KG1 (cell line): ENCODE data around the gene GPC5.

ENCODE experiments used
- DNase-seq: peaks from one replicate; lab custom pipeline; 2025; lab: John Stamatoyannopoulos, UW

GPC5 gene

GRCh38 chr13:92362717-92363116 lies 964.3 kb downstream of the GPC5 start:
- DNase-seq: no peak

GRCh38 chr13:92365904-92366303 lies 967.5 kb downstream of the GPC5 start:
- DNase-seq: no peak

- DNase-seq: no peak
Observed at GRCh38 chr13:92377396-92377795, 979.0 kb downstream of the GPC5 start.

- DNase-seq: peak; percentile 43
Observed at GRCh38 chr13:92379371-92379770, 981.0 kb downstream of the GPC5 start.

GRCh38 chr13:92384410-92384809 lies 986.0 kb downstream of the GPC5 start:
- no peak for DNase-seq

- no peak for DNase-seq
Observed at GRCh38 chr13:92387245-92387644, 988.8 kb downstream of the GPC5 start.

- DNase-seq: no peak
Observed at GRCh38 chr13:92390217-92390616, 991.8 kb downstream of the GPC5 start.

- DNase-seq: no peak
Observed at GRCh38 chr13:92403606-92404005, 1005.2 kb downstream of the GPC5 start.

- no peak for DNase-seq
Observed at GRCh38 chr13:92407858-92408257, 1009.4 kb downstream of the GPC5 start.

GRCh38 chr13:92412481-92412880 lies 1014.1 kb downstream of the GPC5 start:
- DNase-seq: no peak

GRCh38 chr13:92412996-92413395 lies 1014.6 kb downstream of the GPC5 start:
- DNase-seq: no peak

- no peak for DNase-seq
Observed at GRCh38 chr13:92413452-92413851, 1015.0 kb downstream of the GPC5 start.

GRCh38 chr13:92414851-92415250 lies 1016.4 kb downstream of the GPC5 start:
- DNase-seq: no peak

GRCh38 chr13:92415781-92416180 lies 1017.4 kb downstream of the GPC5 start:
- DNase-seq: no peak

GRCh38 chr13:92418818-92419412 lies 1020.5 kb downstream of the GPC5 start:
- no peak for DNase-seq

- DNase-seq: no peak
Observed at GRCh38 chr13:92429231-92429630, 1030.8 kb downstream of the GPC5 start.

GRCh38 chr13:92433386-92433785 lies 1035.0 kb downstream of the GPC5 start:
- DNase-seq: no peak

- DNase-seq: no peak
Observed at GRCh38 chr13:92433963-92434362, 1035.5 kb downstream of the GPC5 start.

GRCh38 chr13:92436924-92437323 lies 1038.5 kb downstream of the GPC5 start:
- DNase-seq: no peak

- DNase-seq: no peak
Observed at GRCh38 chr13:92444244-92444643, 1045.8 kb downstream of the GPC5 start.

GRCh38 chr13:92451060-92451459 lies 1052.6 kb downstream of the GPC5 start:
- DNase-seq: no peak

- no peak for DNase-seq
Observed at GRCh38 chr13:92452840-92453239, 1054.4 kb downstream of the GPC5 start.

GRCh38 chr13:92459306-92459705 lies 1060.9 kb downstream of the GPC5 start:
- no peak for DNase-seq

- DNase-seq: no peak
Observed at GRCh38 chr13:92460479-92460878, 1062.1 kb downstream of the GPC5 start.

- no peak for DNase-seq
Observed at GRCh38 chr13:92461402-92461801, 1063.0 kb downstream of the GPC5 start.
